Upper lobe of left lung (tissue), 4 donors: ENCODE results near the gene PSMD1.

ENCODE experiments used
- CTCF ChIP-seq, 6 experiments: fragments of 450-650 bp in 4 of 6; fragments of 200-600 bp in 2 of 6; sonication (generic) in 2 of 6; IDR thresholded peaks; one replicate each; pipeline ENCODE4 v1.5.1; 2016 to 2019; ENCODE audit warnings: antibody characterized with exemption in 6 of 6
- EP300 ChIP-seq, 4 donors: sonication (generic); formaldehyde crosslinking; IDR thresholded peaks; one replicate each; pipeline ENCODE4 v1.5.1; 2017; ENCODE audit warnings: antibody characterized with exemption in 4 of 4, control low read depth in 2 of 4
- POLR2A ChIP-seq, 4 donors: fragments of 450-650 bp; IDR thresholded peaks; one replicate each; pipeline ENCODE4 v1.5.1; 2016 to 2017; ENCODE audit warnings: antibody characterized with exemption in 4 of 4, mild to moderate bottlenecking in 2 of 4
- POLR2AphosphoS5 ChIP-seq, 2 donors: sonication (generic); formaldehyde crosslinking; IDR thresholded peaks; one replicate each; pipeline ENCODE4 v1.5.1; 2017; ENCODE audit warnings: antibody characterized with exemption in 2 of 2

GRCh38 chr2:231043796-231044195 lies 12.9 kb upstream of the PSMD1 start:
- TF ChIP-seq POLR2A (IDR thresholded peaks at IDR 0.05), result no peak
- TF ChIP-seq CTCF (IDR thresholded peaks at IDR 0.05), result no peak
- no peak for TF ChIP-seq POLR2AphosphoS5 (IDR thresholded peaks at IDR 0.05)
- no peak for TF ChIP-seq EP300 (IDR thresholded peaks at IDR 0.05)
